K562 (cell line): ENCODE results near the gene ATXN1L. TPM values are rescaled to one million over a fixed set of nuclear protein-coding genes. Genes with fewer than 3 reads are reported as not detected.

Source experiments
- ATAC-seq: fragments of 200-7000 bp; cut with Tn5 transposase; 3 replicates; pipeline ENCODE4 v1.9.1; 2020; ENCODE audit warnings: moderate library complexity
- BruUV-seq: library from RNA; stranded (reverse); fragments of 400-500 nt; replicated peaks from 2 replicates; lab custom pipeline; 2021; lab: Mats Ljungman, UMichigan
- CTCF ChIA-PET: fragments of 300-600 bp; formaldehyde crosslinking; extraction: SDS; loops from one replicate; lab custom pipeline; 2021; ENCODE audit warnings: low intra/inter-chr PET ratio; lab: Yijun Ruan, JAX
- POLR2A ChIA-PET: fragments of 300-600, 350-650 bp; sonication (Branson Sonifier 250); formaldehyde crosslinking; extraction: SDS; loops from one replicate; lab custom pipeline; 2021; ENCODE audit warnings: antibody characterized with exemption, inconsistent platforms; lab: Yijun Ruan, JAX
- DNase-seq, 4 experiments: peaks; one replicate each; pipeline versions ENCODE4 v3.0.0 to v3.0.0-alpha.2; 2011 to 2018; ENCODE audit warnings: low spot score in 3 of 4, mixed read lengths in 3 of 4; ENCODE audit errors: extremely low read depth in 1 of 4
- FAIRE-seq: peaks from 2 replicates; lab custom pipeline; 2011; peaks lifted over from hg19 to GRCh38; lab: Jason Lieb, UNC
- H2AFZ ChIP-seq: 2 replicates; pipeline ENCODE4 v1.6.0; 2011; ENCODE audit warnings: low read depth, low read length, control low read depth, inconsistent platforms
- H3K27ac ChIP-seq: fragments of 200-600 bp; 3 replicates; pipeline ENCODE4 v1.8.0; 2011; ENCODE audit warnings: low read depth, mild to moderate bottlenecking, control low read depth, inconsistent platforms, low read length, moderate library complexity, mixed read lengths; ENCODE audit errors: extremely low read depth
- H3K27me3 ChIP-seq, 2 experiments: fragments of 300-600 bp in 1 of 2; 2 replicates in 1 of 2; 3 replicates in 1 of 2; pipeline versions ENCODE4 v1.6.0 to v1.8.0; 2011; ENCODE audit warnings: inconsistent platforms in 2 of 2, low read length in 2 of 2, mild to moderate bottlenecking in 1 of 2, mixed read lengths in 1 of 2, moderate library complexity in 1 of 2; ENCODE audit not compliant: control insufficient read depth in 2 of 2, insufficient read depth in 2 of 2
- H3K36me3 ChIP-seq: fragments of 300-600 bp; 3 replicates; pipeline ENCODE4 v1.8.0; 2011; ENCODE audit warnings: mild to moderate bottlenecking, low read length, inconsistent platforms; ENCODE audit not compliant: control insufficient read depth, insufficient read depth
- H3K4me1 ChIP-seq, 2 experiments: fragments of 200-600 bp in 1 of 2; replicated peaks in 1 of 2; 2 replicates in 1 of 2; 3 replicates in 1 of 2; pipeline versions ENCODE4 v1.5.1 to v1.8.0; 2011; ENCODE audit warnings: inconsistent platforms in 2 of 2, low read length in 2 of 2, mild to moderate bottlenecking in 1 of 2, mixed read lengths in 1 of 2, moderate library complexity in 1 of 2; ENCODE audit not compliant: control insufficient read depth in 2 of 2, insufficient read depth in 2 of 2
- H3K4me2 ChIP-seq: 2 replicates; pipeline ENCODE4 v1.6.1; 2011; ENCODE audit warnings: low read length, control low read depth, inconsistent platforms, mixed read lengths; ENCODE audit not compliant: insufficient read depth
- H3K4me3 ChIP-seq: fragments of 200-600 bp; sonication (generic), shearing (Covaris generic); 2 replicates; pipeline ENCODE4 v1.5.1; 2016; ENCODE audit warnings: control low read depth, inconsistent platforms
- H3K79me2 ChIP-seq: fragments of 200-600 bp; 3 replicates; pipeline ENCODE4 v1.8.0; 2011; ENCODE audit warnings: low read length, inconsistent platforms; ENCODE audit not compliant: control insufficient read depth, insufficient read depth
- H3K9ac ChIP-seq, 2 experiments: 2 replicates each; pipeline versions ENCODE4 v1.6.0 to v1.6.1; 2011; ENCODE audit warnings: low read depth in 2 of 2, low read length in 2 of 2, control low read depth in 1 of 2, inconsistent platforms in 1 of 2, mild to moderate bottlenecking in 1 of 2, mixed read lengths in 1 of 2; ENCODE audit not compliant: insufficient read depth in 1 of 2
- H3K9me1 ChIP-seq: one replicate; pipeline ENCODE4 v1.6.0; 2011; ENCODE audit warnings: inconsistent platforms, mild to moderate bottlenecking, low read length, moderate library complexity; ENCODE audit not compliant: control insufficient read depth, insufficient read depth
- H3K9me3 ChIP-seq: replicated peaks from 2 replicates; pipeline ENCODE4 v1.5.1; 2011; ENCODE audit warnings: low read depth, low read length, inconsistent platforms; ENCODE audit not compliant: control insufficient read depth, insufficient read depth
- H4K20me1 ChIP-seq: replicated peaks from 2 replicates; pipeline ENCODE4 v1.6.1; 2011; ENCODE audit warnings: low read length, inconsistent platforms, mixed read lengths; ENCODE audit not compliant: control insufficient read depth, insufficient read depth
- JUNB ChIP-seq: fragments of 450-650 bp; formaldehyde crosslinking; conservative IDR thresholded peaks from 2 replicates; pipeline ENCODE4 v1.4.0; 2020; ENCODE audit warnings: mild to moderate bottlenecking
- MEIS2 ChIP-seq: fragments of 450-650 bp; IDR thresholded peaks from 2 replicates; pipeline ENCODE4 v1.6.1; 2014; ENCODE audit warnings: mild to moderate bottlenecking; ENCODE audit not compliant: partially characterized antibody
- ZBTB8A ChIP-seq: fragments of 450-650 bp; IDR thresholded peaks from 2 replicates; pipeline ENCODE4 v1.6.1; 2018; ENCODE audit warnings: mild to moderate bottlenecking, moderate library complexity; ENCODE audit not compliant: partially characterized antibody
- ZFP91 ChIP-seq: sonication (generic); formaldehyde crosslinking; IDR thresholded peaks from 2 replicates; pipeline ENCODE4 v1.8.0; 2022; ENCODE audit warnings: mild to moderate bottlenecking, missing genetic modification reagents
- ZNF609 ChIP-seq: sonication (generic); formaldehyde crosslinking; IDR thresholded peaks from 2 replicates; pipeline ENCODE4 v1.8.1; 2023; ENCODE audit warnings: missing genetic modification reagents, mild to moderate bottlenecking, borderline replicate concordance
- WGBS: fragments of 100-300 bp; shearing (Covaris generic); methylation state at CpG from one replicate; pipeline ENCODE4 v1.1.6; 2016; ENCODE audit warnings: low coverage, mixed read lengths; ENCODE audit not compliant: insufficient coverage; ENCODE audit errors: missing lambda C conversion rate; 5-methylcytosine and 5-hydroxymethylcytosine counted together
- in situ Hi-C: fragments of 300-500 bp; cut with MboI; formaldehyde crosslinking; loops from 4 replicates; pipeline ENCODE4 v1.15.0; 2018; ENCODE audit warnings: inconsistent platforms, mixed read lengths
- intact Hi-C: fragments of 100-400 bp; cut with micrococcal nuclease; formaldehyde crosslinking; loops from 2 replicates; pipeline ENCODE4 v1.14.2; 2022
- polyA plus RNA-seq, 8 experiments: library from polyadenylated mRNA; depleted of rRNA in 4 of 8; stranded (reverse) in 5 of 8; unstranded in 3 of 8; fragments of >200 nt; fragmentation: Nextera tagmentation in 2 of 8; fragmentation: Illumina TruSeq in 1 of 8; extraction: Ambion mirVana in 2 of 8; extraction: Trizol in 1 of 8; gene quantifications; 2 replicates each; pipeline versions ENCODE4 v1.2.1 to v1.2.3, GENCODE V29; 2011 to 2014; ENCODE audit warnings: inconsistent platforms in 1 of 8, missing spikeins in 1 of 8
- total RNA-seq, 7 experiments: library from RNA; depleted of rRNA in 6 of 7; stranded (reverse); fragments of >200 nt in 6 of 7; fragmentation: Illumina TruSeq in 2 of 7; extraction: Trizol in 2 of 7; gene quantifications; 2 replicates each; pipeline versions ENCODE4 v1.2.1 to v1.2.3, GENCODE V29; 2011 to 2021; ENCODE audit warnings: low replicate concordance in 1 of 7

Gene ATXN1L
- total and polyA plus RNA-seq, 9 of the 15 experiments (the other 6 are each of a cell fraction or from before 2014, with no cell fraction given), result 1.4 to 11.3 (median 9.3) TPM

GRCh38 chr16:71870818-71871217, 25.0 kb downstream of the ATXN1L start:
- Histone ChIP-seq H3K27me3 (no peaks in the 10 kb centered on the region), H3K4me1 (no peaks in the 10 kb centered on the region; a peak in 1 of 5 replicates), H2AFZ (no peak overlapping the region), H3K79me2 (no peaks in the 10 kb centered on the region), H3K9me1 (no peaks in the 10 kb centered on the region), H3K4me2 (no peak overlapping the region), H4K20me1 (no peaks in the 10 kb centered on the region), H3K36me3 (no peaks in the 10 kb centered on the region), H3K9ac (no peak overlapping the region), H3K4me3 (no peak overlapping the region), H3K9me3 (no peaks in the 10 kb centered on the region), H3K27ac (no peak overlapping the region)
- ATAC-seq, result no peak
- TF ChIP-seq MEIS2, result no peak
- TF ChIP-seq ZFP91, result no peak
- no peak for TF ChIP-seq ZBTB8A
- no peak for TF ChIP-seq ZNF609 (CRISPR knock-in tag)
- TF ChIP-seq JUNB, result no peak
- WGBS, result 60% methylated on average over 2 of the region's 2 CpGs
- no peak for FAIRE-seq
- in situ Hi-C loops, result no loop called here
- POLR2A ChIA-PET, result interaction anchor here (0.7 to 4.3 kb wide), 3 partner anchors 9 to 13 kb away, joined by 3 to 19 read pairs (median 4); partner anchors contain the start of gene ZNF821
- CTCF ChIA-PET, result interaction anchor here (0.7 kb wide), 1 partner anchor 1112 kb away, joined by 3 read pairs; no protein-coding TSS in a partner anchor
- BruUV-seq, result no TSS peak
- DNase-seq, result no peak
- intact Hi-C loops, result no loop called here
